SIG-M5 (cell line): ENCODE results near the gene ADNP2.

Source experiments
- DNase-seq: peaks from one replicate; lab custom pipeline; 2025; lab: John Stamatoyannopoulos, UW

The ADNP2 gene

DNA sequence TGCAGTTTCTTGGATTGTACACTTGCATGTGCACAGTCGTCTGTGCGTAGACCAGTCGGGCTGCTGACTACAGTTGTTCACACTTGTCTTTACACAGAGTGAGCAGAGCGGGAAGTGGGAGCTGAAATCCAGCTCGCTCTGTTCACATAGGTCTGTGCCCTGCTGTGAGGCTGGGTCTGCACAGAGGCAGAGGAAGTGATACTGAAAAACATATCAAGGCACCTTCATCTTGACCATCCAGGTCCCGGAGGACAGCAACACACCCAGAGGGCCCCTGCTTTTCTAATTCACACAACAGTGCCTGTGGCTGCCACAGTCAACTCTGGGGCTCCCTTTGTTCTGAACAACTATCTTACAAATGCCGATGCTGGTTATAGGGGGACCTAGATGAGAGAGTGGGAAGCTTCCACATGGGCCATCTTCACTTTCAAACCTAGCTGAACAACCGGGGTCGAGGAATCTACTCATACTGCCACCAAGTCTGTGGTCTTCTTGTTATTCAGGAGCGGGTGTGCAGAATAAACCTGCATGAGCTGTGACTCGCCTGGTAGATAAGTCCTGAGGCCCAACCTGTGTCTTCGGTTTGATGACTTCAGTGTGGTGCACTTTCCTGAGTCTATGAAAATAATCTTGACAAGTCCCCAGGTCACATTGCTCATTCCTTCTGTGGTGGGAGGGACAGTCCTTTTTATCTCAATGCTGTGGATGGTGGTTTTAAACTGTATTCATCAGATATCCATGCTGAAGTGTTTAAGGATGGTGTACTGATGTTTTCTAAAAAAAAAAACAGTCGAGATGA lies 3.5 kb upstream of the ADNP2 start:
- DNase-seq = no peak

- DNase-seq = no peak
Measured at GRCh38 chr18:80106482-80107051, 2.5 kb upstream of the ADNP2 start.

DNA sequence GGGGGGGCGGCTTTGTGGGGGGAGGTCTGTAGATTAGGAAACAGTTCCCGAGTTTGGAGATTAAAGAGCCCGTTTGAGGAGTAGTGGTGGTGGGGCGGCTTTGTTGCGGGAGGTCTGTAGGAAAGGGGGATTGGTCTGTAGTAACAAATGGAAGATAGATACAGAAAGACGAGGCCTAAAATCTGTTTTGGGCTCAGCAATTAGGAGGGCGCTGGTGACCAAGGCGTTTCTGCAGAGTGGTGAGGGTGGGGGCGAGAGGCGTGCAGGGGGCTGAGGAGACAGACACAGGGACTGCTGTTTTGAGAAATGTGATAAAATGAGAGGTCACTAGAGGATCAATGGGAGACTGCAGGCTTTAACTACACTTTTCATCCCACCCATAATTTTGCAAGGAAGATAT lies 1.6 kb upstream of the ADNP2 start:
- no peak for DNase-seq

- DNase-seq = no peak
Measured at GRCh38 chr18:80108121-80108536, 933 bp upstream of the ADNP2 start.

- DNase-seq = no peak
Measured at GRCh38 chr18:80109676-80110078, 615 bp downstream of the ADNP2 start.

GRCh38 chr18:80112624-80113248 lies 3.7 kb downstream of the ADNP2 start:
- DNase-seq = no peak

DNA sequence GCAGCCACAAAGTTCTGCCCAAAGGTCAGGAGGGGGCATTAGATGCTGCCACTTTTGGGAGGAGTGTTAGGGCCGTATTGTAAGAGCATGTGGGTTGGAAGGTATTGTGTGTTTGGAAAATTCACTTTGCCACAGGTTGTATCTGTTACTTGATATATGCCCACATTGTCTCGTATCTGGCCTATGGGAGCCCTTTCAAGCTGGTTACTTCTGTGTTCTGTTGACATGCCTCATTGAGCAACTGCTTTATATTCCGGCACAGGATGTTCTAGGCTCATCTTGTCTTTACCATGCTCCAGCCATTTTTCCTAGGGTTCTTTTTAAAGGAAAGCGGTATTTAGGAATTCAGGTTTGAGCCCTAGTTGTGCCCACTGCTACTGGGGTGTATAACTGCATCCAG lies 6.0 kb downstream of the ADNP2 start:
- no peak for DNase-seq

DNA sequence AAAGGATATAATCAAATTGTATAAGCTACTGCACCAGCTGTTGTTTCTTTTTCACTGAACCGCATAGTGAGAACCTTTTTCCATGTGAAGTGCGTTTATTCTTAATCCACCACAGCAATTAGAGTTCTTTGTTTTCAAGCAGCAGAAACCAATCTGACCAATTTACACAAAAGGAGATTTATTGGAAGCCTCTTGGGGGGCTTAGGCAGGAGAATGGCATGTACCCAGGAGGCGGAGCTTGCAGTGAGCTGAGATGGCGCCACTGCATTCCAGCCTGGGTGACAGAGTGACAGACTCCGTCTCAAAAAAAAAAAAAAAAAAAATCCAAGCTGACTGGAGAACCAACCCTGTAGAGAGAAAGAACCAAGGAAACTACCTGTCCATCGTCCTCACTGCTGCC lies 10.0 kb downstream of the ADNP2 start:
- DNase-seq = no peak

DNA sequence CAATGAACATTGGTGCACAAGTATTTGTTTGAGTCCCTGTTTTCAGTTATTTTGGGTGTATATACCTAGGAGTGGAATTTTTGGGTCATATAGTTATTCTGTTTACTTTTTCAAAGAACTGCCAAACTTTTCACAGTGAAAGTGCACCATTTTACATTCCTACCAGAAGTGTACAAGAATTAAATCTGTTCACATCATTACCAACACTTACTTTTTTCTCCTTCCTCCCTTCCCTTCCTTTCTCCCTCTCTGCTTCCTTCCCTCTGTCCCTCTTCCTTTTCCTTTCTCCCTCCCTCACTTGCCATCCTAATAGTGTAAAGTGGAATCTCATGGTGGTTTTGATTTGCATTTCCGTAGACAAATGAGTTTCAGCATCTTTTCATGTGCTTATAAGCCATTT lies 11.9 kb downstream of the ADNP2 start:
- no peak for DNase-seq

GRCh38 chr18:80124131-80124530 lies 15.1 kb downstream of the ADNP2 start:
- DNase-seq = no peak

GRCh38 chr18:80126797-80127196 lies 17.7 kb downstream of the ADNP2 start:
- DNase-seq = no peak

DNA sequence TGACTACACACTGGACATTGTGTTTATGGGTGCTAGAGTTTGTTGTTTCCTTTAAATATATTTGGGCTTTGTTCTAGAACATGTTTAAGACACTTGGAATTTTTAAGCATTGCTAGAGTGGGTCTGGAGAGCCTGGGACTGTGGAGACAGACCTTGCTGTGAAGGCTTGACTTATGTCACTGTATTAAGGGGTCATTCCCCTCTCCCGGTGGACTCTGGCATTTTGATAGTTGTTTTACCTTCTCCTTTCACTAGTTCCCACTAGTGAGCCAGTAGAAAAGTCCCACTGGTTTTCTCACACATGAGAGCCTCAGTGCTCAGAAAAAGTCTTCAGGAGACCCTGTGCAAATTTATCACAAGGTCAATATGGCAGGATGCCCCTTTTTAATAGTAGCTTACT lies 18.6 kb downstream of the ADNP2 start:
- no peak for DNase-seq

DNA sequence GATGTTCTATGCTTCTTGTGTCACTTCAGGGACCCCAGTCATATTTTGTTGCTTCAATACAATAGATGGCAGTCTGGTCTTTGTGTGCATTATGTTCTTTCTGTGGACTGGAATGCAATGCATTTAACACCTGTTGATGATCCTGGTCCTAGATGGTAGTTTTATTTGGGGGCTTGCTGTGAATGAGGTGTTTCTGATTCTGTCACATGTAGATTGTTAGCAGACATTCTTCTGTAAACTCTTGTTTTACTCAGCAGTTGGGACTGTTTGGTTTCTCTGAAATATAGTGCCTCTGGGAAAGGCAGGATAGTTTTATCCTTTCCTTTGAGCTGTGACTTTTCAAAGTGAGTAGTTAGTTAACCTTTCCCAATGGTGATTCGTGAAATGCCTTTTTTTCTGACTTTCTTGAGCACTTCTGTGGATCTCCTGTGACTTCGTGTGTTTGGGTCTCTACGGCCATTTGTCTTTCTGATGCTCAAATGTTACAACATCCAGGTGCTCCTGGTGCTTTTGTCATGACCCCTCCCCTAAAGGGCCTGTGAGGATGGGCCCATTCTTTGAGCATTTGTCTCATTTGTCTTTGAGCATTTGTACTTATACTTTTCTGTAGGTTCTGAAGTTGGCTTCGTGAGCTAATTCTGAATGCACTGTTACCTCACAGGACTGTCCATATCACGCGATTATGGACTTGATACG lies 20.8 kb downstream of the ADNP2 start:
- DNase-seq = no peak

GRCh38 chr18:80130555-80130954 lies 21.5 kb downstream of the ADNP2 start:
- DNase-seq = no peak

DNA sequence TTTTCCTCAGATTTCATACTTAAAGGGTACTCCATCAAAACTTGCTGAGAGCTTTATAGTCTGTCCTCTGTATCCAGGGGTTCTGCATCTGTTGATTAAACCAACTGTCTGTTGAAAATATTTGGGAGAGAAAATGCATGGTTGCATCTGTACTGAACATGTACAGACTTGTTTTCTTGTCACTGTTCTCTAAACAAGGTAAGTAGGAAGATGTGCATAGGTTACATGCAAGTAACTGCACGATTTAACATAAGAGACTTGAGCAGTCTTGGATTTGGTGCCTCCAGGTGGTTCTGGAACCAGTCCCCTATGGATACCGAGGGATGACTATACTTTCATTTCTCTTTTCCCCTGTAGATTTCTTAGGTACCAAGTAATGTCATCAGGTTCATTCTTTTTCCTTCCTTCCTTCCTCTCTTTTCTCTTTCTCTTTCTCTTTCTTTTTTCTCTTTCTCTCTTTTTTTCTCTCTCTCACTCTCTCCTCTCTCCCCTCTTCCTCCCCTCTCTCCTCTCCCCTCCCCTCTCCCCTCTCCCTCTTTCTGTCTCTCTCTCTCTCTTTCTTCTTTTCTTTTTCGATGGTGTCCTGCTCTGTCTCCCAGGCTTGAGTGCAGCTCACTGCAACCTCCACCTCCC lies 23.2 kb downstream of the ADNP2 start:
- no peak for DNase-seq

- no peak for DNase-seq
Measured at GRCh38 chr18:80133124-80133523, 24.1 kb downstream of the ADNP2 start.

- DNase-seq = no peak
Measured at GRCh38 chr18:80135136-80135535, 26.1 kb downstream of the ADNP2 start.

GRCh38 chr18:80136679-80137078 lies 27.6 kb downstream of the ADNP2 start:
- DNase-seq = no peak

- no peak for DNase-seq
Measured at GRCh38 chr18:80137137-80137536, 28.1 kb downstream of the ADNP2 start.

GRCh38 chr18:80137976-80138375 lies 28.9 kb downstream of the ADNP2 start:
- no peak for DNase-seq

DNA sequence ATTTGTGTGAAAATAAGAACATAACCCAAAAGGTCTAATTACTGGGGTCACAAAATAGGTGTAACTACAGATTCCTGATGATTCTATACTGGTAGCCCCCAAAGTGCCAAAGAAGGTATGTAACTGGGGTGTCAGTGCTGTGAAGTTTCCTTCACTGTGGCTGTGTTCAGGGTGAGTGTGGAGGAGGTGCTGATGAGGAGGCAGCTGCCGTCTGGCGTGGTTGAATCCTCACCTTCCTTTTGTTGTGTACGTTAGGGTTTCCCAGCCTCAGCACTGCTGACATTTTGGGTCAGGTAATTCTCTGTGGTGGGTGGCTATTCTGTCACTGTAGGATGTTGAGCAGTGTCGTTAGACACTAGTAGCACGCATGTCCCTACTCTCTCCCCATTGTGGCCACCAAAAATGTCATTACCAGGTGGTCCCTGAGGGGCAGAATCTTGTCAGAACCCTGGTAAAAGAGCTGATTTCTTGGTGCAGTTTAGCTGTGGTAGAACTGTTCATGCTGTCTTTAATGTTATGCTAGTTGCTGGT lies 31.5 kb downstream of the ADNP2 start:
- no peak for DNase-seq

- no peak for DNase-seq
Measured at GRCh38 chr18:80143881-80144280, 34.8 kb downstream of the ADNP2 start.
